GM12878 (cell line): ENCODE measurements around the gene FAM118B. TPM values are rescaled to one million over a fixed set of nuclear protein-coding genes. Genes with fewer than 3 reads are reported as not detected.

Source experiments
- ATAC-seq: fragments of 200-7000 bp; cut with Tn5 transposase; 3 replicates; pipeline ENCODE4 v1.9.1; 2020; ENCODE audit warnings: mild to moderate bottlenecking, moderate library complexity
- BruUV-seq: library from RNA; stranded (reverse); fragments of 400-500 nt; replicated peaks from 2 replicates; lab custom pipeline; 2021; lab: Mats Ljungman, UMichigan
- CTCF ChIA-PET: fragments of 300-600 bp; sonication (Branson Sonifier 250); formaldehyde crosslinking; extraction: SDS; loops from one replicate; lab custom pipeline; 2021; ENCODE audit warnings: inconsistent platforms; lab: Yijun Ruan, JAX
- POLR2A ChIA-PET: fragments of 350-600 bp; formaldehyde crosslinking; extraction: SDS; loops from one replicate; lab custom pipeline; 2021; ENCODE audit warnings: inconsistent platforms; lab: Charles Lee
- RAD21 ChIA-PET: fragments of 300-600 bp; sonication (Branson Sonifier 250); formaldehyde crosslinking; loops from one replicate; lab custom pipeline; 2023; ENCODE audit warnings: antibody characterized with exemption; ENCODE audit not compliant: unreplicated experiment; lab: Charles Lee
- SMC1A ChIA-PET: fragments of 300-600 bp; sonication (Branson Sonifier 250); formaldehyde crosslinking; loops from one replicate; lab custom pipeline; 2023; ENCODE audit not compliant: unreplicated experiment, uncharacterized antibody; lab: Charles Lee
- DNase-seq: peaks from one replicate; pipeline ENCODE4 v3.0.0-alpha.2; 2011; ENCODE audit warnings: low read depth, low spot score
- FAIRE-seq: peaks from 3 replicates; lab custom pipeline; 2011; peaks lifted over from hg19 to GRCh38; lab: Jason Lieb, UNC
- H2AFZ ChIP-seq: 2 replicates; pipeline ENCODE4 v1.6.0; 2011; ENCODE audit warnings: low read depth, low read length, control low read depth; ENCODE audit not compliant: control insufficient read depth
- H3K27ac ChIP-seq: 2 replicates; pipeline ENCODE4 v1.5.1; 2011; ENCODE audit warnings: control low read depth; ENCODE audit not compliant: control insufficient read depth, insufficient read depth
- H3K27me3 ChIP-seq, 2 experiments: replicated peaks in 1 of 2; 2 replicates each; pipeline versions ENCODE4 v1.6.0 to v1.6.1; 2011; ENCODE audit warnings: low read length in 1 of 2; ENCODE audit not compliant: control insufficient read depth in 2 of 2, insufficient read depth in 2 of 2
- H3K36me3 ChIP-seq, 2 experiments: 2 replicates each; pipeline ENCODE4 v1.5.1; 2011; ENCODE audit warnings: low read length in 1 of 2; ENCODE audit not compliant: control insufficient read depth in 2 of 2, insufficient read depth in 2 of 2
- H3K4me1 ChIP-seq: 2 replicates; pipeline ENCODE4 v1.6.1; 2011; ENCODE audit warnings: mild to moderate bottlenecking, low read length, moderate library complexity, mixed read lengths; ENCODE audit not compliant: control insufficient read depth, insufficient read depth
- H3K4me2 ChIP-seq: 2 replicates; pipeline ENCODE4 v1.6.0; 2011; ENCODE audit warnings: control low read depth; ENCODE audit not compliant: control insufficient read depth, insufficient read depth
- H3K4me3 ChIP-seq: fragments of 200-600 bp; sonication (generic); 2 replicates; pipeline ENCODE4 v1.5.1; 2016
- H3K79me2 ChIP-seq: 2 replicates; pipeline ENCODE4 v1.6.0; 2011; ENCODE audit warnings: low read length; ENCODE audit not compliant: control insufficient read depth, insufficient read depth
- H3K9ac ChIP-seq: 2 replicates; pipeline ENCODE4 v1.8.0; 2011; ENCODE audit warnings: low read length, control low read depth, mixed read lengths; ENCODE audit not compliant: control insufficient read depth, insufficient read depth
- H3K9me3 ChIP-seq: replicated peaks from 3 replicates; pipeline ENCODE4 v1.5.1; 2011; ENCODE audit warnings: mild to moderate bottlenecking, low read length; ENCODE audit not compliant: control insufficient read depth, insufficient read depth
- H4K20me1 ChIP-seq: 2 replicates; pipeline ENCODE4 v1.6.0; 2011; ENCODE audit not compliant: control insufficient read depth, insufficient read depth
- BCL11A ChIP-seq: IDR thresholded peaks from 2 replicates; pipeline ENCODE4 v1.6.1; 2011; ENCODE audit warnings: low read depth, low read length
- DPF2 ChIP-seq: fragments of 450-650 bp; IDR thresholded peaks from 2 replicates; pipeline ENCODE4 v1.6.1; 2017; ENCODE audit warnings: mild to moderate bottlenecking
- HDAC2 ChIP-seq: fragments of 200-600 bp; sonication (generic); IDR thresholded peaks from 2 replicates; pipeline ENCODE4 v1.6.1; 2017
- HDGF ChIP-seq: fragments of 450-650 bp; IDR thresholded peaks from 2 replicates; pipeline ENCODE4 v1.6.1; 2016; ENCODE audit warnings: antibody characterized with exemption
- KDM1A ChIP-seq: fragments of 200-600 bp; sonication (generic); IDR thresholded peaks from 2 replicates; pipeline ENCODE4 v1.6.1; 2016; ENCODE audit warnings: borderline replicate concordance
- NBN ChIP-seq: fragments of 450-650 bp; IDR thresholded peaks from 2 replicates; pipeline ENCODE4 v1.6.1; 2016
- NFYA ChIP-seq: IDR thresholded peaks from 2 replicates; pipeline ENCODE4 v1.6.1; 2011; ENCODE audit warnings: low read depth, mild to moderate bottlenecking, low read length, improper control_type of control experiment, borderline replicate concordance
- NKRF ChIP-seq: fragments of 450-650 bp; conservative IDR thresholded peaks from 2 replicates; pipeline ENCODE4 v1.6.1; 2017; ENCODE audit warnings: mild to moderate bottlenecking, moderate library complexity
- NR2C1 ChIP-seq: fragments of 450-650 bp; IDR thresholded peaks from 2 replicates; pipeline ENCODE4 v1.6.1; 2017; ENCODE audit warnings: antibody characterized with exemption, mild to moderate bottlenecking, moderate library complexity
- NRF1 ChIP-seq: conservative IDR thresholded peaks from 2 replicates; pipeline ENCODE4 v1.6.1; 2011; ENCODE audit warnings: mild to moderate bottlenecking, low read depth, low read length, improper control_type of control experiment
- PAX8 ChIP-seq: fragments of 450-650 bp; IDR thresholded peaks from 2 replicates; pipeline ENCODE4 v1.6.1; 2017; ENCODE audit warnings: mild to moderate bottlenecking, moderate library complexity
- RAD51 ChIP-seq: fragments of 450-650 bp; IDR thresholded peaks from 2 replicates; pipeline ENCODE4 v1.6.1; 2016; ENCODE audit warnings: moderate library complexity, mild to moderate bottlenecking, inconsistent platforms
- RFX5 ChIP-seq: IDR thresholded peaks from 2 replicates; pipeline ENCODE4 v1.6.1; 2011; ENCODE audit warnings: low read depth, low read length, improper control_type of control experiment
- SRF ChIP-seq, 2 experiments: IDR thresholded peaks; 2 replicates each; pipeline ENCODE4 v1.6.1; 2011; ENCODE audit warnings: low read depth in 2 of 2, low read length in 2 of 2, mild to moderate bottlenecking in 1 of 2, moderate library complexity in 1 of 2
- TCF7 ChIP-seq: IDR thresholded peaks from 2 replicates; pipeline ENCODE4 v1.6.1; 2014; ENCODE audit warnings: antibody characterized with exemption, borderline replicate concordance
- YBX1 ChIP-seq: fragments of 450-650 bp; IDR thresholded peaks from 2 replicates; pipeline ENCODE4 v1.6.1; 2016; ENCODE audit warnings: antibody characterized with exemption
- ZNF274 ChIP-seq: IDR thresholded peaks from one replicate; pipeline ENCODE4 v1.8.0; 2011; ENCODE audit not compliant: insufficient read length, insufficient read depth
- ZNF384 ChIP-seq: IDR thresholded peaks from 2 replicates; pipeline ENCODE4 v1.6.1; 2012; ENCODE audit warnings: low read depth, mild to moderate bottlenecking, low read length, improper control_type of control experiment, borderline replicate concordance
- ZNF622 ChIP-seq: fragments of 450-650 bp; IDR thresholded peaks from 2 replicates; pipeline ENCODE4 v1.6.1; 2017; ENCODE audit warnings: mild to moderate bottlenecking, inconsistent platforms
- ZNF687 ChIP-seq: fragments of 450-650 bp; IDR thresholded peaks from 2 replicates; pipeline ENCODE4 v1.6.1; 2017; ENCODE audit warnings: mild to moderate bottlenecking, moderate library complexity
- ZZZ3 ChIP-seq: IDR thresholded peaks from 2 replicates; pipeline ENCODE4 v1.6.1; 2011; ENCODE audit warnings: low read depth; ENCODE audit not compliant: control insufficient read depth, insufficient read length
- WGBS: methylation state at CpG from one replicate; pipeline ENCODE4 v1.1.6; 2016; ENCODE audit warnings: low lambda C conversion rate; ENCODE audit not compliant: insufficient replicate concordance, insufficient coverage; ENCODE audit errors: missing lambda C conversion rate; 5-methylcytosine and 5-hydroxymethylcytosine counted together
- in situ Hi-C: fragments of 300-500 bp; cut with MboI; formaldehyde crosslinking; loops from 9 replicates; pipeline ENCODE4 v1.14.3; 2018; ENCODE audit warnings: mixed read lengths
- intact Hi-C: fragments of 100-400 bp; cut with micrococcal nuclease; formaldehyde crosslinking; loops from one replicate; pipeline ENCODE4 v1.14.2; 2022; ENCODE audit not compliant: unreplicated experiment
- polyA plus RNA-seq, 11 experiments: library from polyadenylated mRNA; depleted of rRNA in 4 of 11; unstranded in 6 of 11; stranded (reverse) in 5 of 11; fragments of >200 nt; fragmentation: Nextera tagmentation in 4 of 11; fragmentation: Illumina TruSeq in 1 of 11; extraction: Ambion mirVana in 4 of 11; extraction: Trizol in 1 of 11; gene quantifications; 1 replicate in 1 of 11; 2 replicates in 10 of 11; pipeline versions ENCODE4 v1.2.1 to v1.2.3, GENCODE V29; 2011 to 2016; ENCODE audit warnings: inconsistent platforms in 2 of 11, missing spikeins in 2 of 11, low read depth in 1 of 11
- total RNA-seq, 4 experiments: library from RNA; depleted of rRNA in 3 of 4; stranded (reverse); fragments of >200 nt in 3 of 4; fragmentation: Illumina TruSeq in 1 of 4; extraction: Trizol in 1 of 4; gene quantifications; 2 replicates each; pipeline versions ENCODE4 v1.2.1 to v1.2.3, GENCODE V29; 2013 to 2021

FAM118B gene
- total and polyA plus RNA-seq, 10 of the 15 experiments (the other 5 are each of a cell fraction or from before 2014, with no cell fraction given), result 12.8 to 29.7 (median 16.5) TPM

- TF ChIP-seq ZNF384 (no peak), ZNF622 (no peak), TCF7 (no peak), RFX5 (no peak), ZZZ3 (no peak), ZNF687 (no peak), SRF (IDR thresholded peaks at IDR 0.05; ENCODE audit: low read depth in 2 of 2, low read length in 2 of 2) (no peak), HDGF (no peak), PAX8 (no peak), HDAC2 (no peak)
Observed at GRCh38 chr11:126202646-126203359, 8.8 kb upstream of the FAM118B start (continued).

GRCh38 chr11:126205359-126205758 lies 6.2 kb upstream of the FAM118B start:
- ChIA-PET RAD21 (no interaction called here), POLR2A (no interaction called here), SMC1A (no interaction called here), CTCF (interaction anchor here (1.6 kb wide), 1 partner anchor 11 kb away, joined by 4 read pairs; no protein-coding TSS in a partner anchor)
- Histone ChIP-seq H3K4me3 (no peak overlapping the region), H3K36me3 (peaks cover 19 to 26% of the 10 kb centered on the region in 2 experiments), H3K9me3 (no peaks in the 10 kb centered on the region), H3K27me3 (no peaks in the 10 kb centered on the region), H3K27ac (no peak overlapping the region), H3K79me2 (peaks cover 6% of the 10 kb centered on the region), H3K9ac (no peak overlapping the region), H2AFZ (no peak overlapping the region), H3K4me2 (no peak overlapping the region), H3K4me1 (no peaks in the 10 kb centered on the region), H4K20me1 (no peaks in the 10 kb centered on the region)
- intact Hi-C loops, result no loop called here
- no peak for DNase-seq
- over 99% methylated on average over 14 of the region's 14 CpGs for WGBS
- no TSS peak for BruUV-seq
- ATAC-seq, result no peak
- in situ Hi-C loops, result no loop called here
- FAIRE-seq, result no peak
- no peak for TF ChIP-seq ZNF274
- no peak for TF ChIP-seq BCL11A
- TF ChIP-seq KDM1A, result no peak
- no peak for TF ChIP-seq NFYA
- TF ChIP-seq DPF2, result no peak
- no peak for TF ChIP-seq NRF1
- TF ChIP-seq NKRF, result no peak
- TF ChIP-seq NBN, result no peak
- TF ChIP-seq YBX1, result no peak
- TF ChIP-seq RAD51, result no peak
- no peak for TF ChIP-seq NR2C1
